Measurements from ENCODE around the gene DNAAF1. TPM values are rescaled to one million over a fixed set of nuclear protein-coding genes. Genes with fewer than 3 reads are reported as not detected.

The DNAAF1 gene
- 0.10 TPM in 1 of 2 replicates, not detected in the other for total RNA-seq

DNA sequence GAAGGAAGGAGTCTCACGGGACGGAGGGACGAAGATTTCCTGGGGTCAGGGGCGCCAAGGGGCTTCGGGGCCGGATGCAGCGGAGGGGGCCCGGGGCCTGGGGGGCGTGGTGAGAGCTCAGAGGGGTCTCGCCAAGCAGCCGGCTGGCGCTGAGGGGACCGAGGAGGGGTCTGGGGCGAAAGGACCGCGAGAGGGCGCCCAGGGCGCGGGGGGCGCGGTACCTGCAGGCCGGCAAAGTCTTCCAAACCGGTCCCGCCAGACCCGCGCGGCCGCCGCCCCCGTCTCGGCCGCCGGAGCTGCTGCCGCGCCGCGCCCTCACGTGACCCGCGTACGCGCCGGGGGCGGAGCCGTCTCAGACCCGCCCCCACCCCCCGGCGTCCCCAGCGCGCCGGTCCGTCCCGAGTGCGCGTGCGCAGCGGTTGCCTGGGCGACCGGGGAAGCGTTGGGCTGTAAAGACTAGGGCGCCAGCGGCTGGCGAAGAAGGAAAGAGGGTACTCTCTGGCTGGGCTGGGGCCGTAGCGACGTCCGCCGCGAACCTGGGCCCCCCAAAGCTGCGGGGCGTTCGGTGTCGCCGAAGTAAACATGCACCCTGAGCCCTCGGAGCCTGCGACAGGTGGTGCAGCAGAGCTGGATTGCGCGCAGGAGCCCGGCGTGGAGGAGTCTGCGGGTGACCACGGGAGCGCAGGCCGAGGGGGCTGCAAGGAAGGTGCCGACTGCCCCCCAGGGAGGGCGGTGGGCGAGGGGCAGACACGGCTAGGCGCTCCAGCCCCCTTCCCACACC lies at the start of gene DNAAF1, which contains the start of gene HSDL1:
Gene DNAAF1, plus strand, starts transcription at position 450 of the 781 bp plus-strand sequence. Its CDS starts 133 bp downstream, at position 583.
Gene HSDL1, minus strand, starts transcription at position 319 of the 781 bp plus-strand sequence. CDS start 13,856 bp downstream, outside the sequence.

DNA sequence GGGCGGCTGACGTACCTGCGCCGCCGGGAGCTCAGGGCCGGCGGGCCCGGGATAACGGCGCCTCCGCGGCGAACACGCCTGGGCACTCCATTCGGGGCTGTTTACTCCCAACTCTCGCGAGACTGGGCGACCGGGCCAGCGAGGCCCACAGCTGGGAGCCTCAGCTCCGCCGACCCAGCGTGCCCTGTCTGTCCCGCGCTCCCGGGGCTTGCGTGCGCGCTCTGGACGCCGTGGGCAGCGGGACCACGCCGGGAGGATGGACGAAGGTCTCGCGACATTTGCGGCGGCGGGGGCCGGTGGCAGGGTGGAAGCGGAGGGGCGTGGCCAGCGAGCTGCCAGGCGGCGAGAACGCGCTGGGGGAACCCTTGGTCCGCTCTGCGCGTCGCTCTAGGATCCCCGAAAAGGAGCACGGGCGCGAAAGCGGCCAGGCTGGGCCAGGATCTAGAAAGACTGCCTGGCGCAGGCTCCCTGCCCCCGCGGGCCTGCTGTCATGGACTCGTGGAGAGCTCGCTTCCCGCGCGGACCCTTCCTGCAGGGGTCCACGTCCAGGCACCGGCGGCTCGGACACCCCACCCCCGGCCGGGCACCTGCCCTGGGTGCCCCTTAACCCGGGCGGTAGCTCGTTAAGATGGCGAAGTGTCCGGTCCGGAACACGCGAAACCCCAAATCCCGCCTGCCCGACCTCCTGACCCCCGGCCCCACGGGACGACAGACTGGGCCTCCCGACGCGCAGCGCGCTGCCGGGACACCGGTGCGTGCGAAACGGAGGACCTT lies 28.2 kb upstream of the DNAAF1 start, which contains the start of gene MBTPS1:
Gene MBTPS1, minus strand, starts transcription at position 223 of the 774 bp plus-strand sequence. CDS start 15,159 bp downstream, outside the sequence.

DNA sequence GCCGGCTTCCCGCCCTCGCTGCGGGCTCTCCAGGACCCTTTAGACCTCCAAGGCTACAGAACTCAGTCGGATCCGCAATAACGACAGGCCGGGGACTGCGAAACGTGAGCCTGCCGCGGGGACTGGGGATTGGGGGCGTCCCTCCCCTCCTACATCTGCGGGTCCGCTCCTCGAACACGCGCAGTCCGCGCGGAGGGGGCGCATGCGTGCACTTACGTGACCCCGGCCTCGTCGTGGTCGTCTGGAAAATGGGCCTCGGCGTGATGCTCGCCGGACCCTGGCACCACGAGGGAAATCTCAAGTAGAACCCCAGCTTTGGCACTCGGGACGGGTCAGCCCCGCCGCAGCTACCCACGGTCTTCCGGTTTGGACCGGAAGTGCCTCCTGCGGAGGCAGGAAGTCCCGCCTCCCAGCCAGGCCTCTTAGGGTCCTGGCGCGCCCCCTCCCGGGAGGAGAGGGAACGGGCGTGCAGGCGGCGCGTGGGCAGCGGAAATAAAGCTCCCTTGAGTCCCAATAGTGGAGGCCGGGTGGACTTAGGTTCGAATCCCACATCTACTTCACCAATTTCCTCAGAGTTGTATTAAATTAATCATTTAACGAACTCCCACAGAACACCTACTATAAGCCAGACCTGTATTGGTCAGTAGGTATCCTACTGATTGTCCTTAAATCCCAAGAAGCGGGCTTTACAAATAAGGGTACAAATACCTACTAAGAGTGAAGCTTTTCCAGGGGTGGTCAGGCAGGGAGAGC lies 41.8 kb downstream of the DNAAF1 start, which contains the start of gene TAF1C:
Gene TAF1C, minus strand, starts transcription at position 373 of the 753 bp plus-strand sequence. CDS start 2,069 bp downstream, outside the sequence.

DNA sequence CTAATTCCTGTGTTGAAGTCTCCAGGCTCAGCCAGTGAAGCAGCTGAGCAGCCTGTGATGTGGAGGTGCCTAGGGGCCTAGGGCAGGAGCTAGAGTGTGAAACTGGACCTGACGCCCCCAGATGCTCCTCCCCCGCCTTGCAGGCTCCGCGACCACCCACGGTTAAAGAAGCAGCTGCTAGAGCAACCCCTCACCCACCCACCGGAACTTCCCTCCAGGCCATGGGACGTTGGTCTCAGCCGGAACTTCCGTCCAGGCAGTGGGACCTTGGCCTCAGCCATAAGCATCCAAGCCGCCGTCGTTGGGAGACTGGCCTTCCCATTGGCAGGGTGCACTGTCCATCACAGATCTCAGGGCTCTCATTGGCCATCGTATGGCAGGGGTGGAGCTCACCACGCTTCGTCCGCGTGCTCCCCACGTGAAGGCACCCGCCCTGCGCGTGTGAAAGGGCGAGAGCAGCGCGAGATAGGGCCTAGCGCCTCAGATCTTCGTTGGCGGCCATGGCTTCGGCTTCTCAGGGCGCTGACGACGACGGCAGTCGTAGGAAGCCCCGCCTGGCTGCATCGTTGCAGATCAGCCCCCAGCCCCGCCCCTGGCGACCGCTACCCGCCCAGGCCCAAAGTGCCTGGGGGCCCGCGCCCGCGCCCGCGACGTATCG lies 45.8 kb downstream of the DNAAF1 start, which contains the start of gene ADAD2:
Gene ADAD2, plus strand, starts transcription at position 427 of the 658 bp plus-strand sequence. Its CDS starts 74 bp downstream, at position 501.

Other genes starting within 250 kb of the DNAAF1 start
- gene MLYCD, start 246.2 kb upstream of the DNAAF1 start, total RNA-seq: 2.2 and 2.9 TPM in 2 replicates
- gene OSGIN1, start 192.1 kb upstream of the DNAAF1 start, total RNA-seq: 4.1 and 5.2 TPM in 2 replicates
- 0.57 TPM in 1 of 2 replicates, not detected in the other for gene NECAB2, start 177.1 kb upstream of the DNAAF1 start, total RNA-seq
- not detected in 2 replicates for gene SLC38A8, start 102.5 kb upstream of the DNAAF1 start, total RNA-seq
- 102 TPM in 2 replicates for gene MBTPS1, start 28.4 kb upstream of the DNAAF1 start, total RNA-seq
- 28.4 and 28.9 TPM in 2 replicates for gene HSDL1, start 131 bp upstream of the DNAAF1 start, total RNA-seq
- 29.4 and 51.8 TPM in 2 replicates for gene TAF1C, start 41.7 kb downstream of the DNAAF1 start, total RNA-seq
- gene ADAD2, start 45.8 kb downstream of the DNAAF1 start, total RNA-seq: 0.10 TPM in 1 of 2 replicates, not detected in the other
- gene KCNG4, start 94.7 kb downstream of the DNAAF1 start, total RNA-seq: not detected in 2 replicates
- not detected in 2 replicates for gene WFDC1, start 149.6 kb downstream of the DNAAF1 start, total RNA-seq
- gene ATP2C2, start 223.2 kb downstream of the DNAAF1 start, total RNA-seq: not detected in 2 replicates